ENCODE data around the gene MRPL43.

GRCh38 chr10:101005361-101005760 lies 18.1 kb upstream of the MRPL43 start:
- TF ChIP-seq CEBPB (IDR thresholded peaks at IDR 0.05; ENCODE audit: borderline replicate concordance in 1 of 2, low read depth in 2 of 2, low read length in 2 of 2) (no peak), CTCF (IDR thresholded peaks at IDR 0.05 in 2 of 3, conservative IDR thresholded peaks at IDR 0.05 in 1 of 3; ENCODE audit: control insufficient read depth in 2 of 3, extremely low read depth in 1 of 3, insufficient read depth in 1 of 3, low read depth in 3 of 3, low read length in 3 of 3) (no peak), MYC (IDR thresholded peaks at IDR 0.05; ENCODE audit: insufficient read depth, insufficient read length, insufficient replicate concordance, low read length, severe bottlenecking) (no peak), JUND (IDR thresholded peaks at IDR 0.05; ENCODE audit: low read depth, low read length) (no peak), SRF (IDR thresholded peaks at IDR 0.05; ENCODE audit: low read depth in 2 of 2, low read length in 2 of 2) (no peak), RAD21 (IDR thresholded peaks at IDR 0.05; ENCODE audit: insufficient read depth, low read depth, low read length) (no peak), EP300 (IDR thresholded peaks at IDR 0.05; ENCODE audit: borderline replicate concordance in 1 of 2, control insufficient read depth in 1 of 2, low read depth in 2 of 2, low read length in 2 of 2) (no peak), RBBP5 (conservative IDR thresholded peaks at IDR 0.05) (no peak), POLR2AphosphoS5 (IDR thresholded peaks at IDR 0.05; ENCODE audit: low read length) (no peak)

All from GM12878 (cell line).